ENCODE measurements around the gene RFTN2. TPM values are rescaled to one million over a fixed set of nuclear protein-coding genes. Genes with fewer than 3 reads are reported as not detected.
"Not testable (repeated sequence)": the region's sequence is repeated elsewhere in the genome, so short reads cannot be mapped to it uniquely, and the experiment has no call there.

Gene RFTN2
- total RNA-seq, 1 experiment from 2014 or later = not detected

DNA sequence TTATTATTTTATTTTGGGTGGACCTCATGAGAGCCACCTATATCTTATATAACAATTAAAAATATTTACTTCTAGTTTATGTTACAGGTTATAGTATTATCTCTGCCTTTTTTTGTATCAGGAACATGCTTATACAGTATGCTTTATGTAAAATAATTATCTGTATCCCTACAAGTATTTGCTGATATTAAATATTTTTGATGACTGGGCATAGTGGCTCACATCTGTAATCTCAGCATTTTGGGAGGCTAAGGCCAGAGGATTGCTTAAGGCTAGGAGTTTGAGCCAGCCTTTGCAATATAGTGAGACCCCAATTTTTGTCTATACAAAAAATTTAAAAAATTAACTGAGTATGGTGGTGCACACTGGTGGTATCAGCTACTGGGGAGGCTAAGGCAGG lies 119.9 kb downstream of the RFTN2 start:
- no peak for ATAC-seq
- no peak overlapping the region for H3K27ac ChIP-seq (ENCODE audit: low read length)
- ChIA-PET CTCF (no interaction called here), POLR2A (no interaction called here)
- intact Hi-C loops (cut with micrococcal nuclease; ENCODE audit: unreplicated experiment) (no loop called here), in situ Hi-C loops (cut with HindIII; ENCODE audit: low pct_unique_long_range_greater_than_20kb, low sequenced_read_pairs) (no loop called here)
- DNase-seq (ENCODE audit: low read depth, low spot score) = no peak
- TF ChIP-seq, protein P1, sequence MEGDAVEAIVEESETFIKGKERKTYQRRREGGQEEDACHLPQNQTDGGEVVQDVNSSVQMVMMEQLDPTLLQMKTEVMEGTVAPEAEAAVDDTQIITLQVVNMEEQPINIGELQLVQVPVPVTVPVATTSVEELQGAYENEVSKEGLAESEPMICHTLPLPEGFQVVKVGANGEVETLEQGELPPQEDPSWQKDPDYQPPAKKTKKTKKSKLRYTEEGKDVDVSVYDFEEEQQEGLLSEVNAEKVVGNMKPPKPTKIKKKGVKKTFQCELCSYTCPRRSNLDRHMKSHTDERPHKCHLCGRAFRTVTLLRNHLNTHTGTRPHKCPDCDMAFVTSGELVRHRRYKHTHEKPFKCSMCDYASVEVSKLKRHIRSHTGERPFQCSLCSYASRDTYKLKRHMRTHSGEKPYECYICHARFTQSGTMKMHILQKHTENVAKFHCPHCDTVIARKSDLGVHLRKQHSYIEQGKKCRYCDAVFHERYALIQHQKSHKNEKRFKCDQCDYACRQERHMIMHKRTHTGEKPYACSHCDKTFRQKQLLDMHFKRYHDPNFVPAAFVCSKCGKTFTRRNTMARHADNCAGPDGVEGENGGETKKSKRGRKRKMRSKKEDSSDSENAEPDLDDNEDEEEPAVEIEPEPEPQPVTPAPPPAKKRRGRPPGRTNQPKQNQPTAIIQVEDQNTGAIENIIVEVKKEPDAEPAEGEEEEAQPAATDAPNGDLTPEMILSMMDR (IDR thresholded peaks at IDR 0.05) = no peak
- BruUV-seq (replicated peaks) = no TSS peak
- no peaks in the 10 kb centered on the region for H3K4me1 ChIP-seq (ENCODE audit: control insufficient read depth, insufficient read depth, low read length)
- no peaks in the 10 kb centered on the region for H3K9me3 ChIP-seq (ENCODE audit: control insufficient read depth, insufficient read depth, low read depth, low read length)
- no peaks in the 10 kb centered on the region for H3K27me3 ChIP-seq (ENCODE audit: control insufficient read depth, insufficient read depth, low read length)
- peaks cover 15% of the 10 kb centered on the region for H3K36me3 ChIP-seq (ENCODE audit: control insufficient read depth, insufficient read depth, low read length)
- H3K4me3 ChIP-seq (ENCODE audit: low read depth in 2 of 2, low read length in 2 of 2) = no peak overlapping the region

DNA sequence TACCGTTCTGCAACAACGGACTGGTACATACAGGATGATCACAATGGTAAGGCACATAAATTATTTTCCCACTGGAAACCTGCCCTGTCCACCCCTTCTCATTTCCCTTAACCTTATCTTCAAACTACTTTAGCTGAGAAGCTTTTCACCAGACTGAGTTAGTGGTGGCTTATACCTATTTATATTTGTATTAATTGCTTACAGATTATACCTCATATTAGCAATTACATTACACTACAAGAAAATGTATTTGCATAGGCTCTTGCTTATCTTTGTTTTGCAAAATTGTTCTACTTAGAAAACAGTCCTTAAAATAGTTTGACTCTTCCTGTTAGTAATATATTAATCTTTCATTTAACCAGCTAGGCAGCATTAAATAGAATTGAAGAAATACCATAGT lies 124.1 kb downstream of the RFTN2 start:
- DNase-seq (ENCODE audit: low read depth, low spot score); H3K4me3 ChIP-seq (ENCODE audit: low read depth in 2 of 2, low read length in 2 of 2); CTCF ChIA-PET; BruUV-seq (replicated peaks); H3K9me3 ChIP-seq (ENCODE audit: control insufficient read depth, insufficient read depth, low read depth, low read length); POLR2A ChIA-PET; H3K4me1 ChIP-seq (ENCODE audit: control insufficient read depth, insufficient read depth, low read length); H3K27ac ChIP-seq (ENCODE audit: low read length); ATAC-seq; in situ Hi-C loops (cut with HindIII; ENCODE audit: low pct_unique_long_range_greater_than_20kb, low sequenced_read_pairs); H3K27me3 ChIP-seq (ENCODE audit: control insufficient read depth, insufficient read depth, low read length); intact Hi-C loops (cut with micrococcal nuclease; ENCODE audit: unreplicated experiment): not testable (repeated sequence)
- peaks cover 27% of the 10 kb centered on the region for H3K36me3 ChIP-seq (ENCODE audit: control insufficient read depth, insufficient read depth, low read length)

DNA sequence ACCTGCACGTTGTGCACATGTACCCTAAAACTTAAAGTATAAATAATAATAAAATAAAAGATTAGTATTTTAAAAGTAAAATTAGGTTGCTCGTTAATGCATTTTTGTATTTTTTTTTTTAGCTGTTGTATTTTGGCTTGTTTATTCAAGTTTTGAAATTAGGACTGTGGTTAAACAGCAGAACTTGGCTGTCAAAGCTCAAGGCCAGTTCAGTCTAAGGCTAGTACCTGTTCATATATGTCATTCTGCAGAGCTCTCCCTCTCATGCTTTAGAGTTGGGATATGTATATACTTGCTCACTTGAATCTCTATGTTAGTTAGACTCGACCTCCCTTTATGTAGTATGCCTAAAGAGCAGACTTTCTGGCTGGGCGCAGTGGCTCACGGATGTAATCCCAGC lies 126.8 kb downstream of the RFTN2 start:
- in situ Hi-C loops (cut with HindIII; ENCODE audit: low pct_unique_long_range_greater_than_20kb, low sequenced_read_pairs) (no loop called here), intact Hi-C loops (cut with micrococcal nuclease; ENCODE audit: unreplicated experiment) (no loop called here)
- TF ChIP-seq, protein P1 (IDR thresholded peaks at IDR 0.05) = no peak
- TF ChIP-seq POLR2AphosphoS5 (IDR thresholded peaks at IDR 0.05; ENCODE audit: low read depth, low read length) = no peak
- TF ChIP-seq SIN3A (IDR thresholded peaks at IDR 0.05; ENCODE audit: borderline replicate concordance, insufficient read depth, low read depth, low read length) = no peak
- no peak for TF ChIP-seq TCF7L2 (IDR thresholded peaks at IDR 0.05; ENCODE audit: low read depth, low read length)
- Histone ChIP-seq H3K27ac (ENCODE audit: low read length) (no peak overlapping the region), H3K27me3 (ENCODE audit: control insufficient read depth, insufficient read depth, low read length) (no peaks in the 10 kb centered on the region), H3K36me3 (ENCODE audit: control insufficient read depth, insufficient read depth, low read length) (peaks cover 27% of the 10 kb centered on the region), H3K4me3 (ENCODE audit: low read depth in 2 of 2, low read length in 2 of 2) (no peak overlapping the region), H3K4me1 (ENCODE audit: control insufficient read depth, insufficient read depth, low read length) (no peaks in the 10 kb centered on the region), H3K9me3 (ENCODE audit: control insufficient read depth, insufficient read depth, low read depth, low read length) (no peaks in the 10 kb centered on the region)
- ChIA-PET POLR2A (no interaction called here), CTCF (no interaction called here)
- no peak for DNase-seq (ENCODE audit: low read depth, low spot score)
- no peak for ATAC-seq
- no TSS peak for BruUV-seq (replicated peaks)
